ENCODE measurements around the gene FSIP1.

FSIP1 gene

GRCh38 chr15:39618063-39618823, 164.4 kb downstream of the FSIP1 start:
- no peak for DNase-seq
- in situ Hi-C loops (cut with HindIII; ENCODE audit: low pct_ligation_motif_present, low pct_unique_long_range_greater_than_20kb, low sequenced_read_pairs) = no loop called here

DNA sequence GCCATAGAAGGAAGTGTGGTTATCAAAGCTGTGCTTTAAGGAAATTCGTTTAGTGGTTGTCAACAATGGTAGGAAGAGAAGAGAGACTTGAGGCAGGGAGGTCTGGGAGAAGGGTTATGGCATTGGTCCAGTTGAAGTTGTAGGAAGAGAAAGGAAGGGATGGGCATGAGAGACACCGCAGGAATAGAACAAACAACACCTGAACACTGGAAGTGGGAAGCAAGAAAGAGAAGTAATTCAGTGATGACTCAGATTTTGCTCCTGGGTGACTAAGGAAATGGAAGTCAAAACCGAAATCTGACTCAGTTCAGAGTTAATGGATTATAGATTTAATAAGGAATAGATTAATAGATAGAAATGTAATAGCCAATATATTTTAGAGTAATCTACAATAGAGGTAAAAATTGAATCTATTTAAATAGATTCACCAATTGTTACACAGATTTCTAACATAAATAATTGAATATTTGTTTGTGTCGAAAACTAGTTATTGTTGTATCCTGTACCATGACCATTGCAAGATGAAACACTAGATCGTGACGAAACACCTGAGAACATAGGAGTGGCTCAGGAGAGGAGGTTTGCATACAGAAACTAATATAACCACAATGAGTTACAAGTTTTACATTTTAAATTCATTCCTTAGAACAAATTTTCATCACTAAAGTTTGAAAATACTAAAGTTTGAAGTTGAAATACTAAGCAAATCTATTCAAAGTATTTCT, 165.7 kb downstream of the FSIP1 start:
- in situ Hi-C loops (cut with HindIII; ENCODE audit: low pct_ligation_motif_present, low pct_unique_long_range_greater_than_20kb, low sequenced_read_pairs) = no loop called here
- DNase-seq = peak; percentile 51

- no peak for DNase-seq
- in situ Hi-C loops (cut with HindIII; ENCODE audit: low pct_ligation_motif_present, low pct_unique_long_range_greater_than_20kb, low sequenced_read_pairs) = no loop called here
These were observed 168.8 kb downstream of the FSIP1 start for GRCh38 chr15:39613861-39614260.

GRCh38 chr15:39613271-39613670, 169.4 kb downstream of the FSIP1 start:
- in situ Hi-C loops (cut with HindIII; ENCODE audit: low pct_ligation_motif_present, low pct_unique_long_range_greater_than_20kb, low sequenced_read_pairs) = no loop called here
- no peak for DNase-seq

- in situ Hi-C loops (cut with HindIII; ENCODE audit: low pct_ligation_motif_present, low pct_unique_long_range_greater_than_20kb, low sequenced_read_pairs) = no loop called here
- no peak for DNase-seq
These were observed 172.0 kb downstream of the FSIP1 start for GRCh38 chr15:39610665-39611064.

DNA sequence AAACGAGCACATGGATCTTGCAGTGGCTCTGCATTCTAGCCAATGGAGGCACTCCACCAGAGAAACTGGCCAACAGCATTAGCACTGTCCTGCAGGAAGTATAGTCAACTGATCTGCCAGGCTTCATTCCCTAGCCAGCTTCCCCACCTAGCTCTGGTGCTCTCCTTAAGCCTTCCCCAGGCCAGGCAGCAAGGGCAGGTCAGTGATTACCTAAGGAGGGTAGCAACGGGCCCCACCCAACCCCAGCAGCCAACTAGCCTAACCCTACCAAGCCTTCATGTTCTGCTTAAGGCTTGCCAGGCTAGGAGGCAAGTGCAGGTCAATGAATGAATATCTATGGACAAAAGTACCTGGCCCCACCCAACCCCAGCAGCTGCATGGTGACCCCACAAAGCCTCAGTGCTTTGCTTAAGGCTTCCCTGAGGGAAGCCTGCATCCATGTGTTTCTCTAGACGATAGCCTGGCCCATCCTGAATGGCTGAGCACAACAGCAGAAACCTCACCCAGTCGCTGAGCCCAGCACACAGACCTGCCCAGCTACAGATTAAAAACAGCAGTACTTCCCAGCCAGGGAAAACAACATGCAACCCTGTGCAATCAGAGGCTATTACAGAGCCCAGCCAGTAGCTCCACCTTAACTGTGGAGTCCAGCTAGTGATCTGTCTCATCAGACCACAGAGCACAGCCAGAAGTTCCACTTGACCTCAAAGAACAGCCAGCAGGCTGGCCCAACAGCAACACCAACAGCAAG, 173.3 kb downstream of the FSIP1 start:
- in situ Hi-C loops (cut with HindIII; ENCODE audit: low pct_ligation_motif_present, low pct_unique_long_range_greater_than_20kb, low sequenced_read_pairs) = no loop called here
- DNase-seq = no peak

GRCh38 chr15:39608185-39609139, 174.2 kb downstream of the FSIP1 start:
- in situ Hi-C loops (cut with HindIII; ENCODE audit: low pct_ligation_motif_present, low pct_unique_long_range_greater_than_20kb, low sequenced_read_pairs) = no loop called here
- DNase-seq = no peak

DNA sequence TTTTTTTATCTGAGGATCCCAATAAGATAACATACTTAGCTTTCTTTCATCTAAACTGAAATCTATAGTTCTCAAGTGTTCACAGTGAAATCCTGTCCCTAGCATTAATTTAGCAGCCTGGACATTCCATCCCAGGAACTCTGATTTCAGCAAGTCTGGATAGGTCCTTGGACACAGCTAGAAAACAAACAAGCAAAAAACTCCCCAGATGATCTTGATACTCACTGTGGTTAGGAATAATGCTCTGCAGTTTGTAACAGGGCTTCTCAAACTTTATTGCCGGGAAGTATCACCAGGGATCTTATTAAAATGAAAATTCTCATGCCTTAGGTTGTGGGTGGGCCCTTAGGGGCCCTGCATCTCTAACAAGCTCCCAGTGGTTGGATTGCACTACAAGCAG, 177.5 kb downstream of the FSIP1 start:
- in situ Hi-C loops (cut with HindIII; ENCODE audit: low pct_ligation_motif_present, low pct_unique_long_range_greater_than_20kb, low sequenced_read_pairs) = no loop called here
- DNase-seq = no peak

GRCh38 chr15:39602143-39602542, 180.5 kb downstream of the FSIP1 start:
- in situ Hi-C loops (cut with HindIII; ENCODE audit: low pct_ligation_motif_present, low pct_unique_long_range_greater_than_20kb, low sequenced_read_pairs) = no loop called here

DNA sequence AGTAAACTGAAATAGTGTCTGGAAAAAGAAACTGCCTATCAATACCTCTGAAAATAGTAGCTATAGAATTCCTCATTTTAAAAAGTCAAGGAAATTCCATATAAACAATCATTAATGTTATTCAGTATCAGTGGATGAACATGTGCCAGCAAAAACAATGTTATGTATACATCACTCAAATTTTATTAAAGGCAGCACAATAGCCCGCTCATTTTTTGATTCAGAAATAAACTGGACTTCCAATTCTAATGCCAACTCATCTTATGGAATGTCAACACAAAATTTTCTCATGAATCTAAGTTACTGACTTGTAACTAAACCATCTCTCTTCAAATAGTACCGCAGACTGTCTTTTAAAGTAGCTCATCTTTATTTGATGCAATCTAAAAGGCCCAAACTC, 182.8 kb downstream of the FSIP1 start:
- DNase-seq = peak; percentile 6
- in situ Hi-C loops (cut with HindIII; ENCODE audit: low pct_ligation_motif_present, low pct_unique_long_range_greater_than_20kb, low sequenced_read_pairs) = no loop called here

More at GRCh38 chr15:39602143-39602542, 180.5 kb downstream of the FSIP1 start:
- no peak for DNase-seq

DNA sequence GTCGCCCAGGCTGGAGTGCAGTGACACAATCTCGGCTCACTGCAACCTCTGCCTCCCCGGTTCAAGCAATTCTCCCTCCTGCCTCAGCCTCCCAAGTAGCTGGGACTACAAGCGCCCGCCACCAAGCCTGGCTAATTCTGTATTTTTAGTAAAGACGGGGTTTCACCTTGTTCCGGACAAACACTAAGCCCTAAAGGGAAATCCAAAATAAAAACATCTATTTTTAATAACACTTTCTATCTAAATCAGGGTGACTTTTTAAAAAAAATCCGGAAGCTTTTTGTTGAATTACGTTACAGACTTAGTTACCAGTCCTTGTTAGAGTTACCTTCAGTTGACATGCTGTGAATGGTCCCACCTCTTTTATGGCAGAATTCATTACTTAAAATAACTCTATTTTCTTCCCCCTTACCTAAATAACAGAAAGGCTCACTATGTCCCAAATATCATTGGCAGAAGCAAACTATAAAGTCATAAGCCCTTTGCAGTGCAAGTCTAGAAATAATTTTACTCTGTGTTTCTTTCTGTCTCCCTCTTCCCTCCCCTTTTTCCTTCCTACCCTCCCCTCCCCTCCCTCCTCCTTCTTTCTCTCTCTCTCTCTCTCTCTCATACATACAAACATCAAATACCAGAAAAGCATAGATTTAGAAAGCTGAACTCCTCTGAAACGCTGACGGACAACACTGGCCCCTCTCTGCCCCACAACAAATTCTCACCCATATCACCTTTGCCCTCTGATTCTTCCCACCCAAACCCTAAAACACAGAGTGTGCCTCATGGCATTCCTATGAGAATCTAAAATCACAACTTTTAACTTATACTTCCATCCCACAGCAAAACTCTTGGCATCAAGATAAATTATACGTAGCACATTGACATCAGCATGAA, 183.4 kb downstream of the FSIP1 start:
- in situ Hi-C loops (cut with HindIII; ENCODE audit: low pct_ligation_motif_present, low pct_unique_long_range_greater_than_20kb, low sequenced_read_pairs) = no loop called here
- DNase-seq = peak; percentile 36

DNA sequence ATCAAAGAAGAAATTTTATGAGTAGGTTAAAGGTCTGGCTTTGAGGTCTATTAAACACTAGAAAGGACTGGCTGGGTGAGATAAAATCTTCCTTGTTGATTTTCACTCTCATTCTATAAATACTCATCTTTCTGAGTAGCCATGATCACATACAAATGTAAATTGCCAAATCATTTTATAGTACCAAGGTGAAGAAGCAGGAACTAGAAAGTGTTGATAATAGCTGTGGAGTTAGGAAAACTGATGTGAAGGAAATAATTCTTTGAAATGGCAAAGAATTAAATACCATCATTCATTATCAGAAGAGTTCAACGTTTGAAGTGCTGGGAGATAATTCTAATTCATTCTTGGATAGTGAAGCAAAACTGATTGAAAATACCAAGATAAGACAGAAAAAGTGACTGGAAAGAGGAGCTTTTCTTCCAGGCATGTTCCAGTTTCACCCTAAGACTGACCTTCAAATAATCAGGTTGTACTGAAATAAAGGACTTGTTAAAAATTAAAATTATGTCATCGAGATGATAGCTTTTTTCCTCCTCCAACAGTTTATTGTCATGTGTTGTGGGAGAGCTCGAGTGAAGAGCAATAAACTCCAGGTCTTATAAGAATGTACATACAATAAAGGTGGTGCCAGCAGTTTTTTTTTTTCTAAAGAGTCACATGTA, 184.3 kb downstream of the FSIP1 start:
- DNase-seq = peak; percentile 63
- in situ Hi-C loops (cut with HindIII; ENCODE audit: low pct_ligation_motif_present, low pct_unique_long_range_greater_than_20kb, low sequenced_read_pairs) = no loop called here

GRCh38 chr15:39597751-39598185, 184.9 kb downstream of the FSIP1 start:
- peak; percentile 66 for DNase-seq
- in situ Hi-C loops (cut with HindIII; ENCODE audit: low pct_ligation_motif_present, low pct_unique_long_range_greater_than_20kb, low sequenced_read_pairs) = no loop called here

DNA sequence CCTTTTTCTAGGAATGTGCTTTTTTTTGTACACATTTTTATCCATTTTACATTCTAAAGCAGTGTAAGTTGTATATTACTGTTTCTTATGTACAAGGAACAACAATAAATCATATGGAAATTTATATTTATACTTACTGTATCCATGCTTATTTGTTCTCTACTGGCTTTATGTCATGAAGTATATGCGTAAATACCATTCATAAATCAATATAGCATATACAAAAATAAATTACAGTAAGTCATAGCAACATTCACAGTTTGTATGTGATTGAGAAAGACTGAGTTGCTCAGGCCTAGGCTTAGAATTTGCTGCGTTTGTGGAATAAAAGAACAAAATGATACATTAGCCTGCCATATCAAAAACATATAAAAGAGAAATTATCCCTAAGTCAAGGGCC, 185.3 kb downstream of the FSIP1 start:
- DNase-seq = no peak
- in situ Hi-C loops (cut with HindIII; ENCODE audit: low pct_ligation_motif_present, low pct_unique_long_range_greater_than_20kb, low sequenced_read_pairs) = no loop called here

- DNase-seq = peak; percentile 34
- in situ Hi-C loops (cut with HindIII; ENCODE audit: low pct_ligation_motif_present, low pct_unique_long_range_greater_than_20kb, low sequenced_read_pairs) = no loop called here
These were observed 186.1 kb downstream of the FSIP1 start for GRCh38 chr15:39596358-39597051.

Data from ACHN (cell line).